Activated naive CD4-positive, alpha-beta T cell treated with anti-CD3 and anti-CD28 coated beads, Interleukin-2, amount 50 U/mL, for 16 hours (primary cell): ENCODE results near the gene HS2ST1.
"Not testable (repeated sequence)": the region's sequence is repeated elsewhere in the genome, so short reads cannot be mapped to it uniquely, and the experiment has no call there.

ENCODE experiments used
- DNase-seq: peaks from one replicate; pipeline ENCODE4 v3.0.0-alpha.2; 2020

Gene HS2ST1

GRCh38 chr1:86926883-86927282, 12.4 kb downstream of the HS2ST1 start:
- DNase-seq = no peak

- DNase-seq = no peak
Observed at GRCh38 chr1:86928819-86929218, 14.4 kb downstream of the HS2ST1 start.

- no peak for DNase-seq
Observed at GRCh38 chr1:86933051-86933450, 18.6 kb downstream of the HS2ST1 start.

- no peak for DNase-seq
Observed at GRCh38 chr1:86933562-86934377, 19.3 kb downstream of the HS2ST1 start.

- DNase-seq = no peak
Observed at GRCh38 chr1:86938450-86938849, 24.0 kb downstream of the HS2ST1 start.

- DNase-seq = no peak
Observed at GRCh38 chr1:86938855-86939254, 24.4 kb downstream of the HS2ST1 start.

GRCh38 chr1:86939406-86939805, 25.0 kb downstream of the HS2ST1 start:
- no peak for DNase-seq

- DNase-seq = no peak
Observed at GRCh38 chr1:86940599-86940998, 26.2 kb downstream of the HS2ST1 start.

- DNase-seq = no peak
Observed at GRCh38 chr1:86942042-86942441, 27.6 kb downstream of the HS2ST1 start.

GRCh38 chr1:86942743-86943142, 28.3 kb downstream of the HS2ST1 start:
- DNase-seq = no peak

GRCh38 chr1:86948212-86948611, 33.8 kb downstream of the HS2ST1 start:
- DNase-seq = no peak

- no peak for DNase-seq
Observed at GRCh38 chr1:86950712-86951419, 36.4 kb downstream of the HS2ST1 start.

GRCh38 chr1:86951430-86951829, 37.0 kb downstream of the HS2ST1 start:
- DNase-seq = no peak

GRCh38 chr1:86953167-86953566, 38.7 kb downstream of the HS2ST1 start:
- no peak for DNase-seq

GRCh38 chr1:86955678-86956077, 41.2 kb downstream of the HS2ST1 start:
- DNase-seq = no peak

GRCh38 chr1:86956221-86956620, 41.8 kb downstream of the HS2ST1 start:
- DNase-seq = no peak

GRCh38 chr1:86957221-86957620, 42.8 kb downstream of the HS2ST1 start:
- DNase-seq = no peak

GRCh38 chr1:86960548-86960947, 46.1 kb downstream of the HS2ST1 start:
- no peak for DNase-seq

GRCh38 chr1:86963841-86964240, 49.4 kb downstream of the HS2ST1 start:
- DNase-seq = not testable (repeated sequence)

- DNase-seq = no peak
Observed at GRCh38 chr1:86965012-86965826, 50.8 kb downstream of the HS2ST1 start.

- DNase-seq = no peak
Observed at GRCh38 chr1:86965827-86966182, 51.4 kb downstream of the HS2ST1 start.

GRCh38 chr1:86970938-86971337, 56.5 kb downstream of the HS2ST1 start:
- no peak for DNase-seq

GRCh38 chr1:86971778-86972177, 57.3 kb downstream of the HS2ST1 start:
- no peak for DNase-seq

GRCh38 chr1:86972262-86972661, 57.8 kb downstream of the HS2ST1 start:
- no peak for DNase-seq
